ENCODE data around the gene DCUN1D2.

DNA sequence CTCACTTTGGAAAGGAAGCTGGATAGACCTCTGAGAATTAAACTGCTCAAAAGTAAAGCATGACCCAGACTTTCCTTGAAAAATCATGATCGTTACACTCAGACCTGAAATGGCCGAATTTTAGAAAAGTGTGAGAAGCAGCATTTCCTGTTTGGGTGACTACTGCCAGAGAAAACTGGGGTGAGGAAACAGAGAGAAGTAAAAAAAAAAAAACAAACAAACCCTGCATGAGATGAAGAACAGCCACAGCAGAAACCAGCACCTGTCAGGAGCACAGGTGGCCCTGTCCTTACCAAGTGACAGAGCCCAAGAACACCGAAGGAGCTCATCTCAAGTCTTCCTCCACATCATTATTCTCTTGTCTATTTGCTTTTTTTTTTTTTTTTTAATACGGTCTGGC lies 25.2 kb downstream of the DCUN1D2 start:
- TF ChIP-seq, protein P1, sequence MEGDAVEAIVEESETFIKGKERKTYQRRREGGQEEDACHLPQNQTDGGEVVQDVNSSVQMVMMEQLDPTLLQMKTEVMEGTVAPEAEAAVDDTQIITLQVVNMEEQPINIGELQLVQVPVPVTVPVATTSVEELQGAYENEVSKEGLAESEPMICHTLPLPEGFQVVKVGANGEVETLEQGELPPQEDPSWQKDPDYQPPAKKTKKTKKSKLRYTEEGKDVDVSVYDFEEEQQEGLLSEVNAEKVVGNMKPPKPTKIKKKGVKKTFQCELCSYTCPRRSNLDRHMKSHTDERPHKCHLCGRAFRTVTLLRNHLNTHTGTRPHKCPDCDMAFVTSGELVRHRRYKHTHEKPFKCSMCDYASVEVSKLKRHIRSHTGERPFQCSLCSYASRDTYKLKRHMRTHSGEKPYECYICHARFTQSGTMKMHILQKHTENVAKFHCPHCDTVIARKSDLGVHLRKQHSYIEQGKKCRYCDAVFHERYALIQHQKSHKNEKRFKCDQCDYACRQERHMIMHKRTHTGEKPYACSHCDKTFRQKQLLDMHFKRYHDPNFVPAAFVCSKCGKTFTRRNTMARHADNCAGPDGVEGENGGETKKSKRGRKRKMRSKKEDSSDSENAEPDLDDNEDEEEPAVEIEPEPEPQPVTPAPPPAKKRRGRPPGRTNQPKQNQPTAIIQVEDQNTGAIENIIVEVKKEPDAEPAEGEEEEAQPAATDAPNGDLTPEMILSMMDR (conservative IDR thresholded peaks at IDR 0.05; ENCODE audit: low read depth, low read length) = no peak
- TF ChIP-seq EZH2 (IDR thresholded peaks at IDR 0.05; ENCODE audit: borderline replicate concordance, low read depth, low read length, poor library complexity, severe bottlenecking) = no peak
